Calu3 (cell line): ENCODE measurements around the gene PRMT1. TPM values are rescaled to one million over a fixed set of nuclear protein-coding genes. Genes with fewer than 3 reads are reported as not detected.
A peak's percentile ranks its signal among the peaks of the same experiment; 100 is the strongest.

Source experiments
- BruUV-seq: library from RNA; stranded (reverse); fragments of 400-500 nt; replicated peaks from 2 replicates; lab custom pipeline; 2021; lab: Mats Ljungman, UMichigan
- CTCF ChIA-PET: fragments of 300-600 bp; sonication (Branson Sonifier 250); formaldehyde crosslinking; loops from one replicate; lab custom pipeline; 2022; ENCODE audit warnings: antibody characterized with exemption; lab: Charles Lee
- DNase-seq: peaks from one replicate; pipeline ENCODE4 v3.0.0; 2022
- H3K27ac Mint-ChIP-seq: one replicate; pipeline ENCODE4 v1.8.0; 2022; ENCODE audit warnings: mixed read lengths; ENCODE audit not compliant: unreplicated experiment
- H3K27me3 Mint-ChIP-seq: one replicate; pipeline ENCODE4 v1.8.0; 2022; ENCODE audit warnings: mixed read lengths; ENCODE audit not compliant: unreplicated experiment
- H3K36me3 Mint-ChIP-seq: one replicate; pipeline ENCODE4 v1.8.0; 2022; ENCODE audit warnings: mild to moderate bottlenecking, moderate library complexity, mixed read lengths; ENCODE audit not compliant: insufficient read depth, unreplicated experiment
- H3K4me1 Mint-ChIP-seq: one replicate; pipeline ENCODE4 v1.8.0; 2022; ENCODE audit warnings: mild to moderate bottlenecking, low read depth, mixed read lengths; ENCODE audit not compliant: unreplicated experiment
- H3K4me3 Mint-ChIP-seq: one replicate; pipeline ENCODE4 v1.8.0; 2022; ENCODE audit warnings: mild to moderate bottlenecking, low read depth, moderate library complexity, mixed read lengths; ENCODE audit not compliant: unreplicated experiment
- H3K9me3 Mint-ChIP-seq: one replicate; pipeline ENCODE4 v1.8.0; 2022; ENCODE audit warnings: low read depth, mixed read lengths; ENCODE audit not compliant: unreplicated experiment
- CTCF ChIP-seq: fragments of 200-600 bp; IDR thresholded peaks from one replicate; pipeline ENCODE4 v1.8.0; 2022; ENCODE audit warnings: antibody characterized with exemption; ENCODE audit not compliant: unreplicated experiment
- intact Hi-C: fragments of 100-400 bp; cut with micrococcal nuclease; formaldehyde crosslinking; loops from one replicate; pipeline ENCODE4 v1.10.0; 2022; ENCODE audit not compliant: unreplicated experiment
- total RNA-seq: library from RNA; stranded (reverse); gene quantifications from 2 replicates; pipeline ENCODE4 v1.2.3, GENCODE V29; 2022

Gene PRMT1
- total RNA-seq, 1 experiment from 2014 or later = 369 TPM

GRCh38 chr19:49687150-49687549 lies 10.1 kb downstream of the PRMT1 start:
- Mint-ChIP-seq H3K27me3 (no peaks in the 10 kb centered on the region), H3K9me3 (no peaks in the 10 kb centered on the region), H3K36me3 (peaks cover 95% of the 10 kb centered on the region), H3K27ac (peak overlapping the region; percentile 40), H3K4me1 (no peaks in the 10 kb centered on the region), H3K4me3 (no peak overlapping the region)
- no peak for TF ChIP-seq CTCF
- CTCF ChIA-PET = interaction anchor here (0.6 kb wide), 1 partner anchor 11 kb away, joined by 3 read pairs; no protein-coding TSS in a partner anchor
- intact Hi-C loops = no loop called here
- BruUV-seq = no TSS peak
- DNase-seq = no peak

GRCh38 chr19:49687566-49688316 lies 10.7 kb downstream of the PRMT1 start:
- Mint-ChIP-seq H3K4me3 (no peak overlapping the region), H3K27ac (peak overlapping the region; percentile 40), H3K9me3 (no peaks in the 10 kb centered on the region), H3K36me3 (peaks cover 95% of the 10 kb centered on the region), H3K27me3 (no peaks in the 10 kb centered on the region), H3K4me1 (no peaks in the 10 kb centered on the region)
- no peak for DNase-seq
- no TSS peak for BruUV-seq
- TF ChIP-seq CTCF = no peak
- CTCF ChIA-PET = no interaction called here
- intact Hi-C loops = no loop called here

- H3K9me3 Mint-ChIP-seq = no peaks in the 10 kb centered on the region
- H3K4me1 Mint-ChIP-seq = no peaks in the 10 kb centered on the region
- DNase-seq = no peak
- no peak overlapping the region for H3K4me3 Mint-ChIP-seq
- no peak overlapping the region for H3K27ac Mint-ChIP-seq
- BruUV-seq = no TSS peak
- H3K36me3 Mint-ChIP-seq = peaks cover 87% of the 10 kb centered on the region
- TF ChIP-seq CTCF = no peak
- intact Hi-C loops = no loop called here
- CTCF ChIA-PET = interaction anchor here (0.6 kb wide), 1 partner anchor 170 kb away, joined by 3 read pairs; no protein-coding TSS in a partner anchor
- no peaks in the 10 kb centered on the region for H3K27me3 Mint-ChIP-seq
Measured at GRCh38 chr19:49688531-49689132, 11.6 kb downstream of the PRMT1 start.

GRCh38 chr19:49689133-49690078 lies 12.3 kb downstream of the PRMT1 start, which contains the start of gene ADM5:
TSS of gene ADM5 (plus strand) at chr19:49689594. CDS start at chr19:49689838, 244 bp downstream.
- Mint-ChIP-seq H3K9me3 (no peaks in the 10 kb centered on the region), H3K27me3 (no peaks in the 10 kb centered on the region), H3K4me3 (no peak within 1 kb of the TSS), H3K4me1 (no peaks in the 10 kb centered on the region), H3K36me3 (peaks cover 79% of the 10 kb centered on the region), H3K27ac (peak within 1 kb of the TSS; percentile 24)
- no peak for TF ChIP-seq CTCF
- no TSS peak for BruUV-seq
- intact Hi-C loops = no loop called here
- DNase-seq = no peak
- CTCF ChIA-PET = no interaction called here
